Choroid plexus epithelial cell (primary cell): Measurements from ENCODE around the gene COPA.

Experiments
- DNase-seq: peaks from one replicate; pipeline ENCODE4 v3.0.0-alpha.2; 2010; ENCODE audit warnings: low read depth
- H3K4me3 ChIP-seq: 2 replicates; pipeline ENCODE4 v1.5.1; 2011; ENCODE audit warnings: low read depth, mild to moderate bottlenecking, control low read depth, low read length, moderate library complexity
- CTCF ChIP-seq: conservative IDR thresholded peaks from 2 replicates; pipeline ENCODE4 v1.5.1; 2011; ENCODE audit warnings: low read depth, mild to moderate bottlenecking, control low read depth, inconsistent platforms, low read length, moderate library complexity

Gene COPA

GRCh38 chr1:160354388-160354985 is 11.4 kb upstream of the COPA start:
- TF ChIP-seq CTCF, result peak; percentile 73
- no peak overlapping the region for H3K4me3 ChIP-seq
- peak; percentile 53 for DNase-seq

GRCh38 chr1:160353223-160353622 is 10.2 kb upstream of the COPA start:
- H3K4me3 ChIP-seq, result no peak overlapping the region
- DNase-seq, result peak; percentile 70
- TF ChIP-seq CTCF, result no peak

GRCh38 chr1:160352555-160352954 is 9.5 kb upstream of the COPA start:
- no peak for DNase-seq
- H3K4me3 ChIP-seq, result no peak overlapping the region
- TF ChIP-seq CTCF, result no peak

GRCh38 chr1:160351629-160352028 is 8.6 kb upstream of the COPA start:
- TF ChIP-seq CTCF, result no peak
- no peak overlapping the region for H3K4me3 ChIP-seq
- DNase-seq, result no peak

- H3K4me3 ChIP-seq, result no peak overlapping the region
- no peak for TF ChIP-seq CTCF
- DNase-seq, result no peak
Measured at GRCh38 chr1:160346958-160347357, 3.9 kb upstream of the COPA start.

- H3K4me3 ChIP-seq, result no peak overlapping the region
- TF ChIP-seq CTCF, result no peak
- no peak for DNase-seq
Measured at GRCh38 chr1:160346463-160346862, 3.4 kb upstream of the COPA start.

GRCh38 chr1:160344936-160345335 is 1.9 kb upstream of the COPA start:
- no peak for DNase-seq
- TF ChIP-seq CTCF, result no peak

More at GRCh38 chr1:160344936-160345335, 1.9 kb upstream of the COPA start:
- no peak overlapping the region for H3K4me3 ChIP-seq
